Stimulated activated CD8-positive, alpha-beta memory T cell treated with anti-CD3 and anti-CD28 coated beads, Interleukin-12 subunit alpha, Interleukin-12 subunit beta, amount 100 ng/mL, for 1 hour (primary cell): ENCODE measurements around the gene TEDC1.

Experiments used
- DNase-seq: peaks from one replicate; pipeline ENCODE4 v3.0.0-alpha.2; 2020; ENCODE audit warnings: low read depth

TEDC1 gene

DNA sequence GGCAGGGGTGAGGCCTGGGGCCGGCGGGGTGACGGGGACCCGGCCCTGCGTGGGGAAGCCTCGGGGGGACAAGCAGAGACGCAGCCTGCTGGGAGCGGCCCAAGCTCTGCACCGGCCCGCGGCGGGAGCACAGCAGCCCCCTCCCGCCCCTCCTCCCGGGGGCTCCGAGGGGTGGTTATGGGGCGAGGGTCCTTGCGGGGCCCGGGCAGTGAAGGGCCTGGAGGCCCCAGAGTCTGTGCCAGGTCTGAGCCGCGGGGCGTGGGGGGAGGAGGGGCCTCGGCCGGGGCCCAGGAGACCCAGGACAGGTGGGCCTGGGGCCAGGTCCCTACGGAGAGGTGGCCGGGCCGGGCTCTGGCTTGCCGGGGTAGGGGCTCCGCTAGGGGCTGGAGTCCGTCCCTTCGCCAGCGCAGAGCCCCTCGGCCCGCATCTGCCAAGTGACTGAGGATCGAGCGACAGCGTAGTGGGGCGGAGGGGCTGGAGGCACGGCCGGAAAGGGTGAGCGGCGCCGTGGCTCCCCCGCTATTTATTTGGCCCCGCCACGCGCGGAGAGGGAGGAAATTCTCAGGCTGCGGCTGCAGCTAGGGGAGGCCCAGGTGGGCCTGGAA lies 35.8 kb downstream of the TEDC1 start:
- no peak for DNase-seq

DNA sequence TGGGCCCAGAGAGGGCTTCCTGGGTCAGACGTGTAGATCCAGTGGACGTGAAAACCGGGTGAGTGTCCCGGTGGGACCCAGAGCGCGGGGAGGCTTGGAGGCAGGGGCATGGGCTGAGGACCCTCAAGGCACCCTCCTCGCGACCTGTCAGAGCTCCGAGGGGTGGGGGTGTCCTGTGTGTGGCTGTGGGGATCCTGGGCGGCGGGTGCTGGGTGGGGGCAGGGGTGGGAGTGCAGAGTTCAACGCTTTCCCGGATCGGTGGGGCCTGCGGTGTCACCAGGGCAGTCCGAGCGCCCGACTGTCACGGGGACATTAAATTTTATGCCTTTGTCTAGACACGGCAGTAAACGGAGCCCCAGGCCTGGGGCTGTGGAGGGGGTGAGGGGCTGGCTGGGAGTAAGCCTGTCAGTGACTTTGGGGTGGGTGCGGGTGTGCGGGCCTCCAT lies 36.4 kb downstream of the TEDC1 start:
- DNase-seq: no peak

DNA sequence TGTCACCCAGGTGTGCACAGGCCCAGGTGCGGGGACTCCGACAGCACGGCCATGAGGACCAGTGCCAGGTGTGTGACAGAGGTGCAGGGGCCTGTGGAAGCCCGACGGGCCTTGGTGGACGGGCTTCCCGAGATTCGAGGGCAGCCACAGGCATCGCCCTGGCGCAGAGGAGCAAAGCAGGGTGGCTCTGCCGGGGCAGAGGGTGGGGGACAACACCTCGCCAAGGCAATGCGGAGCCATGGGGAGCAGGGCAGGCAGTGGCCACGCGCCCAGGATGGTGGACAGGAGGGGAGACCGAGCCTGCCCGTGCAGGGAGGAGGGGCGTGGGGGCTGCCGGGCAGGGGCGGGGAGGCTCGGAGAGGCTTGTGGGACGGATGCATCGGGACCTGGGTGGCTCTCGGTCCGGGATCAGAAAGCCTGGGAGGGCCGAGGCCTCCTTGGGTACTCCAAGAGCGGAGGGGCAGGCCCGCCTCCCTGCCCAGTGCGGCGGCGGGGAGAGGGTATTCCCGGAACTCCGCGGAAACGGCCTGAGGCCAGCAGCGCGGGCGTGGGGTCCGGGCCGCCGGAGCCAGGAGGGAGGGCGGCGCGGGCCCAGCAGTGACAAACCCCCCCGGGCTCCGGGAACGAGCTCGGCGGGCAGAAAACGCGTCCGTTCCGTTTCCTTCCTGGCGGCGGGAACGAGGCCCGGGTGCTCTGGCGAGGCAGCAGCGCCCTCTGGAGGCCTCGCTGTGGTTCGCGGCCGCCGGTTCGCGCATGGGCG lies 37.0 kb downstream of the TEDC1 start:
- DNase-seq: peak; percentile 54

DNA sequence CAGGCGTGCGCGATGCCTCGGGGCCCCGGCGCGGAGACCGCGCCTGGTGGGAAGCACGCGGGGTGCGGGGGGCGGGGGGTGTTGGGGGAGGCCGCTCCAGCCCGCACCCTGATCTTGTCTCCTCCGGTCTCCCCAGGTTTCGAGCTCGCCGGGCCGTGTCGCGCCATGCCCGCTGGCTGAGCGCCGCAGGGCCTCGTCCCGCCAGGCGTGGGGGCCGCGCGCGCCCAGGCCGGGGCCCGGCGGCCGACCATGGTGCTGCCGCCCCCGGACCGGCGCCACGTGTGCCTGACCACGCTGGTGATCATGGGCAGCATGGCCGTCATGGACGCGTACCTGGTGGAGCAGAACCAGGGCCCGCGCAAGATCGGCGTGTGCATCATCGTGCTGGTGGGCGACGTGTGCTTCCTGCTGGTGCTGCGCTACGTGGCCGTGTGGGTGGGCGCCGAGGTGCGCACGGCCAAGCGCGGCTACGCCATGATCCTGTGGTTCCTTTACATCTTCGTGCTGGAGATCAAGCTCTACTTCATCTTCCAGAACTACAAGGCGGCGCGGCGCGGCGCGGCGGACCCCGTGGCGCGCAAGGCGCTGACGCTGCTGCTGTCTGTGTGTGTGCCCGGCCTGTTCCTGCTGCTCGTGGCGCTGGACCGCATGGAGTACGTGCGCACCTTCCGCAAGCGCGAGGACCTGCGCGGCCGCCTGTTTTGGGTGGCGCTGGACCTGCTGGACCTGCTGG lies 37.7 kb downstream of the TEDC1 start:
- no peak for DNase-seq

DNA sequence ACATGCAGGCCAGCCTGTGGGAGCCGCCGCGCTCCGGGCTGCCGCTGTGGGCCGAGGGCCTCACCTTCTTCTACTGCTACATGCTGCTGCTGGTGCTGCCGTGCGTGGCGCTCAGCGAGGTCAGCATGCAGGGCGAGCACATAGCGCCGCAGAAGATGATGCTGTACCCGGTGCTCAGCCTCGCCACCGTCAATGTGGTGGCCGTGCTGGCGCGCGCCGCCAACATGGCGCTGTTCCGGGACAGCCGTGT lies 38.2 kb downstream of the TEDC1 start:
- no peak for DNase-seq

DNA sequence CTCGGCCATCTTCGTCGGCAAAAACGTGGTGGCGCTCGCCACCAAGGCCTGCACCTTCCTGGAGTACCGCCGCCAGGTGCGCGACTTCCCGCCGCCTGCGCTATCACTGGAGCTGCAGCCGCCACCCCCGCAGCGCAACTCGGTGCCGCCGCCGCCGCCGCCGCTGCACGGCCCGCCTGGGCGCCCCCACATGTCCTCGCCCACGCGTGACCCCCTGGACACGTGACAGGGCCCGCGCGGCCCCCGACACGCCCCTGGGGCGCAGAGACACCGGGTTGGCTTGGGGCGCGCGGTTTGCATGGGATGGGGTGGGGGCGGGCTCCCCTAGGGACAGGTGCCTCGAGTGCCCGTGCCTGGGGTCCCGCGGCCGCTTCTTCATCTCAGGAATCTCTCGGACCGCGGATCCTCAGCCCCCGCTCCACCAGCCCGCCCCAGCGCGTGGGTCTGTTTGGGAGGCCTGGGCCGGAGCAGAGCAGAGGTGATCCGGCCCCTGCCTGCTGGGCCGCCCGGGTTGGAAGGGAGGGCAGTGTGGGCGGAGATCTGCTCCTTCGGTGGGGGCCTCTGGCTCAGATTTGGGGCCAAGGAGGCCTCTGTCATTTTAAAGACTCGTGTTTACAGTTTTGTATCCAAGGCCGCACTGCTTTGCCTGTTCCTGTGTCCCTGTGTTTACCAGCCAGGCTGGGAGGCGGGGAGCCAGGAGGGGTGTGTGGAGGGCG lies 38.7 kb downstream of the TEDC1 start:
- DNase-seq: no peak

DNA sequence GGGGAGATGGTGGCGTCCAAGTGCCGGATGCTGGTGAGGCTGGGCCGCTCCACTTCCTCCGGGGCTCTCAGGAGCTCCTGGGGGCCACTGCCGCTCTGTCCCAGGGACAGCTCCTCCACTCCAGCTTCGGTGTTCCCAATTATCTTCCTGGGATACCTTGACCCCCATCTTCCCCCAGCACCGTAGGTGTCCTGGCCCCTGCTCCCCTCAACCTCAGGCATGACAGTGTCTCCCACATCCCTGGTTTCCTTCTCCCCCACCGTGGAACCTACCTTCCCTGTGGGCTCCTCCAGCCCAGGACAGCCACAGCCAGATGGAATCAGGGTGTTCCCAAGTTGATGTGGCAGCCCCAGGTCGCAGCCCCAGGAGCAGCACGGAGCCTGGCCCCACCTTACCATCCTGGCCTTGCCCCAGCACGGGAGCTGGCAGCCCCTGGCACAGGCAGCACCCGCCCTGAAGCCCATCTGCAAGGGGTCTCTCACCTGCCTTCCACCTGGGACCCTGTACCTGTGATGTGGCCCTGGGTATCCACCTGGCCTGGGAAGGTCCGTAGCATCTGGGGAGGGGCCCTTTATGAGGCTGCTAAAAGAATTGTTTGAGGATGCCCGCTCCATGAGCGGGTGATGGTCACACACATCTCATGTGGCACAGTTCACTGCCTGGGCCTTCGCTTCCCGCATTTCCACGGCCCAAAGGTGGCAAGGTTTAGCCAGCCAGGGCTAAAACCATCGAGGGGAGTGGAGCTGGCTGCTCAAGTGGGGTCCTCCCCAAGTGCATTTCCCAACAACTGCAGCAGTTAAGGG lies 39.4 kb downstream of the TEDC1 start:
- DNase-seq: no peak

DNA sequence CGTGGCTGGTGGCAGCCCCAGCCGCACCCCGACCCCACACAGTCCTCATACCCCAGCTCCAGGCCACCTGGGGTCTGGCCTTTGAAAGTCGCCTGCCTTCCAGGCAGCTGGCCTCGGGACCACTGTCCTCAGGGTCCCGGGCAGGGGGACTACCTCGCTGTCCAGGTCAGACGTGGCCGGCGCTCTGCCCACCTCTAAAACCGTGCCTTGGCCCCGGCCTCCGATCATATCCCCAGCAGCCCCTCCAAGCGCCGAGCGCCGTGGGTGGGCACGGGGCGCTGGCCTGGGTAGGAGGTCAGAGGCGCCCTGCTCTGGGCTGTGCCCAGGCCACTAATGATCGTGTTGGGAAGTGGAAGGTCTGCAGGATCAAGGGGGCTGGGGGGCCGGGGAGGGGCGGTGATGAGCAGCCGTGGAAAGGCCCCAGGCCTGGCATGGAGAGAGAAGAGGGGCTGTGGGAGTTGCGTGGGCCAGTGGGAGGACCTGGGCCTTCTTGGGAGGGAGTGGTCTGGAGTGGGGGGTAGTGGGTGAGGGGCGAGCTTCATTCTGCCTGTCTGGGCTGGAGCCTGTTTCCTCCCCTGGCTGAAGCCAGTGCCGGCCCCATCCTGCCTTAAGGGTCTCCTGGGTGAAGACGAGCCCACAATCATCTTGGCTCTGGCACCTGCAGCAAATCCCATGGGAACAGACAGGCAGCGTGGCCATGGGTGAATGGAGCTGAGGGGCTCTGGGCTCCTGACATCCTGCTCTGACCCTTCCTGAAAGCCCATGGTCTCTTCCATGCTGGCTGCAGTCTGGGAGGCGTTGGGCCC lies 40.2 kb downstream of the TEDC1 start:
- no peak for DNase-seq

DNA sequence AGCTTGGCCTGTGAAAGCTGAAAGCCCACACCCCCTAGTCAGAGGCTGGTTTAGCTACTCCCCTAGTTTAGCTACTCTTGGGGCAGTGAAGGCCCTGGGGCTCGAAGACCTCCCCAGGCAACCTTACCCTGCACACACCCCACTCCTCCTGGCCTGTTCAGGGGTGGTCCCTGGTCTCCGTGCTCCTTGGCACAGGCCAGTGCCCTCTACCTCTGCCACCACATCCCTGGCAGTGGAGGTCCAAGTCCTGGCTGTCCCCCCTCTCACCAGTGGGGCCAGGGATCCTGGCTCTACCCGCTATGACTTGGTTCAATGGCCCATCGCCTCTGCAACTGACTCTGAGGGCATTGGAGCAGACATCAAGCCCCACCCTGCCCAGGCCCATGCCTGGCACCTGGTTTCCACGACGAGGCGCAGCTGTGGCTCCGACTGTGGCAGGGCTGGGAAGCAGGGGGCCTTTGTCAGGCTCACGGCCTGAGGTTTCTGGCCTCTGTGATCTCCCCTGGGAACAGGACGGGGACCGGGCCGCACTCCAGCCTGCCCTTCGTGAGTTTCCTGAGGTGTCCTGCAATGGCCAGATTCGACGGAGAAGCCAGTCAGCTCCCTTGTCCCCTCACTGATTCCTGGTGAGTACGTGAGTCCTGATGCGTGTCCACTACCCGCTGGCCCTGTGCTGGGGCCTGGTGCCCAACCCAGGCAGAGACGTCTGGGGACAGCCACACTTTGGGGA lies 41.0 kb downstream of the TEDC1 start:
- no peak for DNase-seq

DNA sequence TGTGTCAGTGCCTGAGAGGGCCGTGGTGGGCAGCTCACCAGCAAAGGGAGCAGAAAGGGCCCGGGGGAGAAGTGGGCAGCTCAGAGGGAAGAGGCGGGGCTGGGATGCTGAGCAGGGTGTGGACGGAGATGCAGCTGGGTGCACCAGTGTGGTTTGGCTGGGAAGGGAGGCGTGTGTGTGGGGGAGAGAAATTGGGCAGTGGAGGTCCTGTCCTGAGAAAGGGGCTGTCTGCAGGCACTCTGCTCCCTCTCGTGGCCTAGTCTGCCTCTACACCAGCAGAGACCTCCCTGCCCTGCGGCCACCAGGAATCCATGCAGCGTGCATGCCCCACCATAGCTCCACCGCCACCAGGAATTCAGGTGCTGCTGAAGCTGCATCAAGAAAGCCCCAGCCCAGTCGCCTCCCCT lies 41.7 kb downstream of the TEDC1 start:
- DNase-seq: no peak

DNA sequence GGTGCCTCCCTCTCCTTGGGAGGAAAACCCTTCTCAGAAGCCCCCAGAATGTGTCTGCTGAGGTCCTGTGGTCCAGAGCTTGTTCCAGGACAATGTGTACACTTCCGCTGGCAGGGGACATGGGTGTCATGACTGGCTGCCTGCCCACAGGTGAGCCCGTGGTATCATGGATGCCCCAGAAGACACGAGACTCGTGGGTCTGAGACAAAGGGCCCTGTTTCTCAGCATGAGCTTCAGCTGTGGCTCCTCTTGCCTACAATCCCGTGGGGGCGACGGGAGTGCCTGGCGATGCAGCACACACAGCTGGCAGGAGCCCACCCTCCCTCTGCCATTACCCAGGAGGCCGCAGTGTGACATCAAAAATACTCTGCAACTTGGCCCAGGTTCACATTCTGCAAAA lies 42.3 kb downstream of the TEDC1 start:
- DNase-seq: no peak

DNA sequence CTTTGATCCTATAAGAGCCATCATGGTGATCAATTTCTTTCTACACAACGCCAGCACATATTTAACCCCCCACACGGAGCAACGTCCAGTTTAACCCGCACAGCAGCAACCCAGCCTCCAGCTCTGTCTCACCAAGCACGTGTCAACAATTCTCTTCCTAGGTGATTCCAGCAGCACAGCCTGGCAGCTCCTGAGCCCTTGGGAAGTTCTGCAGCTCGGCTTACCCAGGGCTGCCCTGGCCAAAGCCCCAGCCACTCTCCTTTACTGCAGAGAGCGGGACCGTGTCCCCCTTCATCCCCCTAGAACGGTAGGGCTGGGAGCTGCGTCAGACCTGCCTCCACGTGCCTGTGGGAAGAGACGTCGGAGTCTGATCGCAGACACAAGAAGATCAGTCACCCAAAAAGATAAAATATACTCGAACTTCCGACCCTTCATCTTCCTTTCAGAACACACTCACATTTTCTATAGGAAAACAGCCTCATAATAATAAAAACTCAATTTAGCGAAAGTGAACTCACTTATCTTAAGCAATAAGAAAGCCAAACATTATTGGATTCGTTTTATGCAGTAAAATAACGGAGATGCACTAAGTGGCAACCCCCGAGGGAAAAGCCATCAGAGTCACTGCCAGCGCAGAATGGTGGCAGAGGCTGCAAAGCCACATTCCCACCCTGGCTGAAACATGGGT lies 42.9 kb downstream of the TEDC1 start:
- no peak for DNase-seq

DNA sequence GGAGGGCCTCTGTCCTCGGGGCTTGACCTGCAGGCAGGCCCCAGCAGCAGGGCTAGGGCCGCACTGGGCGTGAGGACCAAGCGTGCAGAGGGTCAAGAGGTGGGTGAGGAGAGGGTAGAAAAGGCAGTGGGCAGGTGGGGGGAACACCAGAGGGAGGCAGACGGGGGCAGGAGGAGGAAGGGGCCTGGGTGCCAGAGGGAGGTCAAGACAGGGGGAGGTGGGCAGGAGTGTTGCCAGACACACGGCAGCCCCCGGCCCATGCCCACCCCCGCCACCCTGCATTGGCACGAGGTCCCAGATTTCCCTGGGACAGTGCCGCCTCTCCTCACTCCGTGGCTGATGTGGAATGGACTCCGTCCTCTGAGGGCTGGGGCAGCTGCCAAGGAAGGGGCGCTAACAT lies 43.5 kb downstream of the TEDC1 start:
- DNase-seq: no peak

DNA sequence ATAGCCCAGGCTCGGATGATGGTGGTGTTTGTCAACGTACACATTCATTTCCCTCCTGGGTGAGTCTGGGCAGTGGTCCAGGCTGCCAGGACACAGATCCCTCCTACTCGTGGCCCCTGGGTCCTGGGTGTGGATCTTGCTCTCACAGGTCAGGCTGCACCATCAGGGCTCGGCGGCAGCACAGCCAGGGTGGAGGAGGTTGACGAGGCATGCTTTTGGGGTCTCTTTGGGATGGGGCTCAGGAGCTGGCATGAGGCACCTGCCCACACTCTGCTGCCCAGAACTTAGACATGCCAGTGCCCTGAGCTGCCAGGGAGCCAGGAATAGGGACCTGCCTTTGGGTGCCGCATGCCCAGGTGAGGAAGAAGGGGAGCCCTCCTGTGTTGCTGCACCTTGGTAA lies 45.0 kb downstream of the TEDC1 start:
- no peak for DNase-seq

DNA sequence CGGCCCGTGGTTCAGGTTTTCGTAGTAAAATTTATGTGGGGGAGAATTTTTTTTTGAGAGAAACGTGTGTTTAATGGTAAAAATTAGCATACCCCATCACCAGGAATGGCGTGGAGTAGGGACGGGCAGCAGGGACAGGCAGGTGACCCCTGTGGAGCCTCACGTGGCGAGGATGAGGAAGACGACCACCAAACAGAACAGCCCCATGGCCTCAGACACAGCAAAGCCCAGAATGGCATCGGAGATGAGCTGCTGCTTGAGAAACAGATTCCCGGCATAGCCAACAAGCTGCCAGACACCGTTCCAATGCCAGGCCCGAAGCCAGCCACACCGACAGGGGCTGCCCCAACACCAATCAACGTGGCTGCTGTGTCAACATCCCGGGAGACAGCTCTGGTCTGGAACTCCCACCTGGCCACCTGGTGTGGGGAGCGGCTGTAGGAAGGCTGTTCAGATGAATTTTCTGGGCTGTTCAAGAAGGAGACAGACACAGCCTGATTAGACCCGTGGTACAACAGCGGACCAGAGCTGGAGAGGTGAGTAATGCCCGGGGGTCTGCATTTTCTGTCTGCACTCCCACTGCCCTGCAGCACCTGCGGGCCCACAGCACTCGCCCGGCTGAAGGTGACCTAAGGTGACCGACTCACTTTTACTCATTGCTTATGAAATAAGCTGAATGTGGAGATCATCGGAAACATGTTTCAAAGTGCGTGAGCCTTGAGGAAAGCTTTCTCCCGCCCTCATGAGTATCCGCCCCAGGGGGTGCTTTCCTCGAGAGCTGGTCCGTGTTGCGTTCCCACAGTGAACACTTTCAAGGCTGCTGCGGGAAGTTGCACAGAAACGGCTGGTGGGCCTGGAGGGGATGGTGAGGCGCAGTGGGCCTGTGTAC lies 45.9 kb downstream of the TEDC1 start:
- DNase-seq: no peak

DNA sequence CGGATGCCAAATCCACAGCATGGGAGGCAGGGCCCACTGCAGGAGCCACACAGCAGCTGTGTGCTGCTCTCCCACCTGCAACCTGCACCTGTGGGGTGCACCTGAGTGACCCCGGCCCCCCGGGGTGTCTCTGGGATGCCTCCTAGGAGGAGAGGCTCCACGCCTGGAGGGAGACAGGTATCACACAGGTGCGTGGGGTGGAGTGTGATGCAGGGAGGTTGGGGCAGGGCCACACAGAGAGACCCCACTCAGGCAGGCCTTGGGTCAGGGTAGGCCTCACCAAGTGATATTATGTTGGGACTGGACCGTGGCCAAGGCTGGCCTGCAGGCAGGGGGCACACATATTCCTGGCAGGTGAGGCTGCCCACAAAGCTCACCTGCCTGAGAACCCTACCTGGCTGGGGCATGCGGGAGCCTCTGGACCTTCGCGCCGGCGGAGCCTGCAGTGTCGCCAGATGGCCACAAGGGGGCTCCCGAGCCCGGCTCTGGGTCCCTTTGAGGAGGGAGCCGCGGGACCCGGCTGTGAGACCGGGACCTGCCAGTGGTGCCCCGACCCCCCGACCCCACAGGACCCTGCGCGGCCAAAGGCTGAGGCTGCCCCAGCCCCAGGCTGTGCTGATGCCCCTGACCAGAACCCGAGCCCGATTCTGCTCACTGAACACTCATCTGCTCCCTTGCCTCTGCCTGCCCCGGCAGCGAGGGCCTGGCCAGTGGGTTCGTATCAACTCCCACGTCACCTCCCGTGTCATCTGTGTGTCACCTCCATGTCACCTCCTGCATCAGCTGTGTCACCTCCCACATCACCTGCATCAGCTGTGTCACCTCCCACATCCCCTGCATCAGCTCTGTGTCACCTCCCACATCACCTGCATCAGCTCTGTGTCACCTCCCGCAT lies 46.8 kb downstream of the TEDC1 start:
- DNase-seq: peak; percentile 56

DNA sequence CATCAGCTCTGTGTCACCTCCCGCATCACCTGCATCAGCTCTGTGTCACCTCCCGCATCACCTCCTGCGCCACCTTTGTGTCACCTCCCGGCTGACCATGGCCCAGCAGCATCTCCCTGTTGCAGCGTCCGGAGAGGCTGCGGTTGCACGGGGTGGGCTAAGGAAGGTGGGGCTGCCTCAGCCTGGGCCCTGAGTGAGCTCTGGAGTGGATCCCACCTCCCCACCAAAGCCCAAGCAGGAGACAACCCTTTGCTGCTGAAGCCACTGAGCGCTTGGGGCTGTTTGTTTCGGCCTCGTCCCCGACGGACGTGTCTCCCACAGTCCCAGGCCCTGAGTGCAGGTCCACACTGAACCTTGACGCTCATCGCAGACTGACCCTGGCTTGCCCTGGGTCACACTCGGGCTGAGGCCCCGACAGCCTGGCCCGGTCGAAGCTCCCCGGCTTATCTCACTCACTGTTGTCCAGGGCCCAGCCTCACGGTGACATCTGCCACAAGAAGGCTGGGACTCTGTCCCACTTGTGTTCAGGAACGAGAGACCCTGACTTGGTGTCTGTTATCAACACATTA lies 47.5 kb downstream of the TEDC1 start:
- DNase-seq: no peak
